Tongue (tissue), 2 donors: ENCODE results near the gene PCSK5. TPM values are rescaled to one million over a fixed set of nuclear protein-coding genes. Genes with fewer than 3 reads are reported as not detected.
A peak's percentile ranks its signal among the peaks of the same experiment; 100 is the strongest.
"Not testable (repeated sequence)": the region's sequence is repeated elsewhere in the genome, so short reads cannot be mapped to it uniquely, and the experiment has no call there.

ENCODE experiments used
- DNase-seq: peaks from one replicate; pipeline ENCODE4 v3.0.0-alpha.2; 2015
- total RNA-seq: library from RNA; depleted of rRNA; stranded (reverse); fragments of >200 nt; gene quantifications from one replicate; pipeline ENCODE4 v1.2.3, GENCODE V29; 2014

The PCSK5 gene
- total RNA-seq, 1 donor from 2014 or later: 35.1 TPM

DNA sequence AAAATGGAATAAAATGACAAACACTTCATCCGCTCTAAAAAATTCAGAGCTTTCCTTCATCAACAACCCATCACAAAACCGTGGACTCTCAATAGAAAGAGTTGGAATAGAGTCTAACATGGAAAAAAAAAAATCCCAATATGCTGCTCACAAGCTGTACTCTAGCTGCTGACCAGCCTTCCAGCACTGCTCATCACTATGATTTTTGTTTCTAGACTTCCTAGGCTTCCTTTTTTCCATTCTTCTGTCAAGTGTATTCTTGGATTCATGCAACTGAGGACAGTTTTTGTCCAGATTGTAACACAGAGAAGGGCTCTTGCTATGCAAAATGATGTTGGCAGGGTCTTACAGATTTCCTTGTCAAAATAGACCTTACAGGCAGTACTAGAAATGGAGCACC is 469.3 kb downstream of the PCSK5 start:
- no peak for DNase-seq

DNA sequence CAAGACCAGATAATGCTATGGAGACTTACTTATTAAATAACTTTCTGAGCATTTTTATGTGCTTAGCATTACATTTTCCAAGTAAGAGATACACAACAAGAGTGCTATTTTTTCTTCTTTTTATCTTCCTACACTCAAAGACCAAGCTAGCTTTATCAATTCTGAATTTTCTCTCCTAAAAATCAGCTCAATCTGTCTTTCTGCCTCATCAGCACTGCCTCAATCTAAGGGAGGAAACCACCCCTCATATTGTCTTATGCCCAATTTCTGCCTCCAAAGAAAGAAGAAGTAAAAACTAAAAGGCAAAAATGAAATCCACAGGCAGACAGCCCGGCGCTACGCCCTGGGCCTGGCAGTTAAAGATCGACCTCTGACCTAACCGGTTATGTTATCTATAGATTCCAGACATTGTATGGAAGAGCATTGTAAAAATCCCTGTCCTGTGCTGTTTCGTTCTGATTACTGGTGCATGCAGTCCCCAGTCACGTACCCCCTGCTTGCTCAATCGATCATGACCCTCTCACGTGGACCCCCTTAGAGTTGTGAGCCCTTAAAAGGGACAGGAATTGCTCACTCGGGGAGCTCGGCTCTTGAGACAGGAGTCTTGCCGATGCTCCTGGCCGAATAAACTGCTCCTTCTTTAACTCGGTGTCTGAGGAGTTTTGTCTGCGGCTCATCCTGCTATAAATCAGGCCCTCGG is 472.0 kb downstream of the PCSK5 start:
- DNase-seq: not testable (repeated sequence)

DNA sequence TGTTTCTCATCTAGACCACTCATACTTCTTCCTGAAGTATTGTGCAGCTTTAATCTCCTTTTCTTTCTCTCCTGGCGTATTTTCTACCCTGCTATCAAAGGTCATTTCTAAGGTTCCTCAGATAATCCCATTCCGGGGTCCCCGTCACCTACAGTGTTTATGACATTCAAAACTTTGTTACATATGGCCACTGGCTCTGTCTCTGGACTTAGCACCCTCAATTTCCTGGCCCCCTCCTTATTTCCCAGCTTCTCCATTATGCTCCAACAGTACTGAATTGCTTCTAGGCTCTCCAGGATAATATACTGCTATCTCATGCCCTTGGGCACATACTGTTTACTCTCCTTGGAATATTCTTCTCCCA is 472.5 kb downstream of the PCSK5 start:
- no peak for DNase-seq

DNA sequence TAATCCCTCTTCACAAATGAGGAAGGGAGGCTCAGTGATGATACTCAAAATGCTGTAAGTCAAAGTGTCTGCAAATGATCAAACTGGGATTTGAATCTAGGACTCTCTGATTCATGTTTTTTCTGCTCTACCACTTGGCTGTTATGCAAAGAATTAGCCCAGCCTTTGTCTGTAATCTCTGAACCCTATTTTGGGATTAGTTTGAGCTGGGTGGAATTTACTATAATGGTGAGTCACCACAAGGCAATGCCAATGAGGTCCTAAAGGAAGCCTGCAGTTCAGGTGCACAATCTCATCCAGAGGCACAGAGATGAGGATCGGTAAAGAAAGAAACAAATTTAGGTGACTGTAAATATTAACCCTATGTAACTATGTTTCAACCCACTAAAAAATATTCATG is 474.6 kb downstream of the PCSK5 start:
- DNase-seq: no peak

DNA sequence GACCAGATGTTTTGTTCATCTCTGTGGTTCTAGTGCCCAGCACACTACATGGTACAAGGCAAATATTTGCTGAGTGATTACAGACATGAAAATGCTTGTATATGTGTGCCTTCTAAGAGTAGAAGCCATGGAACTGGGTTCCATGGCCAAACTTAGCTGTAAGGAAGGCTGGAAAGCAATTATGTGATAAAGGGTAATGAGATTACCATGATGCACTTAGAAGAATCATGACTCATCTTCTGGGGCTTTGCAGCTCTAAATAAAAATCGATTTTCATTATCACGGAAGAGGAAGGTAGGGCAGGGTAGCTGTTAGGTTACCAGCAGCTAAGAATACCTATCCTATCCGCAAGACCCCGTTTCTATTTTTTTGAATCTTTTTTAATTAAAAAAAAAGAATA is 475.8 kb downstream of the PCSK5 start:
- DNase-seq: no peak

DNA sequence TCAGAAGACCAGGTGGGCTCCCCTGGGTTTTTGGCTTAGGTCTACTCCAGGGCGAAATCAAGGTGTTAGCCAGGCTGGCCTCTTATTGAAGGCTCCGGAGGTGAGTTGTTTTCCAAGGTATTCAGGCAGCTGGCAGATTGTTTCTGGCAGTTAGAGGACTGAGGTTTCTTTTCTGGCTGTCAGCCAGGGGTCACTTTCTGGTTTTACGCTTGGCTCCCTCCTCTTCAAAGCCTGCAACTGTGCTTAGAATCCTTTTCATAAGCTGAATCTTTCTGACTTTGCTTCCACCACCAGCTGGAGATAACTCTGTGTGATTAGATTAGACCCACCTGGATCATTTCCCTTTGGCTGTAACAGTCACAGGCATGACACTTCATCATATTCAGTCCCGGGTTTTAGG is 479.1 kb downstream of the PCSK5 start:
- DNase-seq: peak; percentile 55

DNA sequence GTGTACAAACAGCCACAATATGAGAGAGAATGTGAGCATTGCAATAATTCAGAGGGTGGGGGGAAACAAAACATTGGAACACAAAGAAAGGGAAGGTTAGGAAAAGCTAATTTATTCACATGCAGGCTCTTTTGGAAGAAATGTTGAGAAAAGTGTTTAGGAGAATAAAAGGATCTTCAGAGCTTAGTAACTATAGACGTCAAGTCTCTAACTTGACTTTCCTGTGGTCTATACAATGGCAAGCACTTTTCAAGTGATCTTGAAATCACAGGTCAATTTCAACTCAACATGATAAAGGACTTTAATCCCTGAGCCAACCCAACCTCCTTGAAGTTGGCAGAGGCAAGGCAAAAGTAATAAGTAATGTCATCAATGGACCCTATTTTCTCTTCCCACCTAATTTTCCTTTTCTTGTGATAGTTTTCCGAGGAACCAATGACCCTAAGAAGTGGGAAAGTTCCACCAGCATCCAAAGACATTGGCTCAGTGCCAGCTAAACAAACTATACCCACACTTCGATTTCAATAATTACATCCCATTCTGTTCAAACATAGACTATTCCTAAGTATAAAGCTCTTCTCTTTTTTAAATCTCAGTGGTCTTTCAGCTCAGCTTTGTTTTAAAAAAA is 480.0 kb downstream of the PCSK5 start:
- no peak for DNase-seq

DNA sequence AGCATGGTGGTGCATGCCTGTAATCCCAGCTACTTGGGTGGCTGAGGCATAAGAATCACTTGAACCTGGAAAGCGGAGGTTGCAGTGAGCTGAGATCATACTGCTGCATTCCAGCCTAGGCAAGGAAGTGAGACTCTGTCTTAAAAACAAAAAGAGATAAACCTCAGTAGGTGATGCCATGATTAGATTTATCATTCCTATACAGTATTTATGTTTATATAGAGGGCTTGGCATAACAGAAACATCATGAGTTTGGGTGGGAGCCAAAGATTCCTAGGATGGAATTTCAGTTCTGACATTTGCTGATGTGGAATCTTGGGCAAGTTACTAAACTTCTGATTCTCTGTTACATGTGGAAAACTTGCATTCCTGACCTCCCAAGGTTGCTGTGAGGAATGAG is 481.4 kb downstream of the PCSK5 start:
- no peak for DNase-seq

DNA sequence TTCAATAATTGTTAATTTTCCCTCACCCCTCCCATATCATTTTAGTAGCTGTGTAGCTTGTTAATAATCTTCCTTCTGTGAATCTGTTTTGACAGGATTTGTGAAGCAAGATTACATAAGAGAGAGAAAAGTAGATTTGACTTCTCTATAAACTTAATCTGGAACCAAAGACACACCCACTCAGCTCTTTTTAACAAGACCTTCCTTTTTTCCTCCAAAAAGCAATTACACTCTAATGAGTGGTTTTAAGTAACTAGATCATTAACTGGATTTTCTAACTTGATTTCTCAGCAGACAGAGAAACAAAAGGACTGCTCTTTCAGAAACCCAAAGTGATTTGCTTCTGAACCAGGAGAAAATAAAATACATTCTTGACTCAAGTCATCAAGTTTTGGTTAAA is 481.9 kb downstream of the PCSK5 start:
- no peak for DNase-seq

DNA sequence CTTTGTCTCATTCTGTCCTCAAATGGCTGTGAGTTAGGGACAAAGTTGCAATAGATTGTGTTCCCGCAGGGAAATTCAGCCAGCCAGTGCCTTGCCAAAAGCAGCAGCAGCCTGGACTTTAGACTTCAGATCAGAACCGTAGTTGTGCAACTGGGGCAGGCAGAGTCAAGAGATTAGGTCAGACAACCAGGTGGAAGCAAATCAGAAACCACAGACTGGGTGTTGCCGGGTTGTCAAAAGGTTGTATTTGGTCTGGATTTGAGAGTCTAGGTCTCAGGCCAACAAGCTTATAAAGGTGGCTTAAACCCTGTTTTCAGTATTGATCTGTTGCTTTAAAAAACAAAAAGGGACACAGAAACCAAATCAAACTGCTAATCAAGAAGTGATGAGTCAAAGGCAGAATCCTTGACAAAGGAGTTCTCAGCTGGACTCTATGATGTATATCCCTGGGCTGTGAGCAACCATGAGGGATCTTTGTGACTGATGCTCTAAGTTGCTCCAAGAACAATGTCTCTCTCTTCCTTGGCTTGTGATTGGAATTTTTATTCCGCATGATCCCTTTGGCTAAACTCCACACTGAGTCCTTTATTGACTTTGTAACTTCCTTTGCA is 482.8 kb downstream of the PCSK5 start:
- peak; percentile 81 for DNase-seq

DNA sequence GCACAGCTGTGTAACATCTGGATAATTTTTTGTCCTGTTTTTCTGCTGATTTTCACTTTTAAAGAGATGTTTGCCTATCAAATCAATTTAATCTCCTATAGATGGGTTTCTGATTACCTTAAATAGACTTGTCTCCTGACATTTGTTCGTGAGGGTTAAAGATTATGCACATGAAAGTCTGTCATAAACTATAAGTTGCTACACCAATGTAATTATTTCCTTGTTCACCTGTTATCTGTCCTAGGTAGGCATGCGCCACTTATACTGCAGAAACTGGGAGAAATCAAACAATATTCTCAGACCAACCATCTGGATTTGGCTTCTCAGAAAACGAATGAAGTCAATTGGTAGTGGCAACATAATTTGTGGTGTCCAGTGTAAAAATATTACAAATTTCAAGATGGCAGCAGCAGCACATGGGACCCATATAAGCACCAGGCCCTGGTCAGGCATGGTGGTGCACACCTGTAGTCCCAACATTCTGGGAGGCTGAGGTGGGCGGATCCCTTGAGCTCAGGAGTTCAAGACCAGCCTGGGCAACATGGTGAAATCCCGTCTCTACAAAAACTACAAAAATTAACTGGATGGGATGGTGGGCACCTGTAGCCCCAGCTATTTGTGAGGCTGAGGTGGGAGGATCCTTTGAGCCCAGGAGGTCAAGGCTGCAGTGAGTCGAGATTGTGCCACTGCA is 483.5 kb downstream of the PCSK5 start:
- DNase-seq: no peak

DNA sequence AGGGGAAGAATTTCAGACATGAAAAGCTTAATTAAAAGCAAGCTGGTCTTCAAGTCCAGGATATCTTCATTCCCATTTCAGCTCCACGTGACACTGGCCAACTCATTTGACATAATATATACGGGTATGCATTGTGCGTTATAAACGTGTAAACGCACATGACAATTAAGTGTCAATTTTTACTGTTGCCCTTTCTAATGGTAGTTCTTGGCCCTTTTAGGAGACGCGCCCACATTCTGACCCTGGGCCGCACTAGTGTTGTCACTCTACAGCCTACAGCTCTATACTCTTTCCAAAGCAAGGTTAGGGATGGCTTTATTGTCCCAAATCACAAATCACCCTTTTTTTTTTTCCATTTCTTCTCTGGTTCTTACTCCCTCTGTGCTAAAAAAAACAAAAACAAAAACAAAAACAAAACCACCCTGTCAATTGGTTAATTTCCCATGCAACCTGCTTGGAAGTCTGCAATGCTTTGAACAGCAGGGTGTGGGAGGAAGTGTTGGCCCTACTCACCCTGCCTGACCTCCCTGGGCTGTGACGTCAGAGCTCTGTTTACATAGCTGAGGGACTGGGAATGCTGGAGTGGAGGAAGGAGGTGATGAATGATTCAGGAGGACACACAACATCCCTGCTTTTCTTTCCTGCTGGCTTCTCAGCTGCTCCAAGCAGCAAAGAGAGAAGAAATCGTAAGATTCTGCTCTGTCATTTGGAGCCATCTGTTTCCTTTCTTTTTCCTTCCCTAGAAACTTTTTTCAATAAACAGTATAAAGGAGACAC is 484.5 kb downstream of the PCSK5 start:
- DNase-seq: peak; percentile 51

DNA sequence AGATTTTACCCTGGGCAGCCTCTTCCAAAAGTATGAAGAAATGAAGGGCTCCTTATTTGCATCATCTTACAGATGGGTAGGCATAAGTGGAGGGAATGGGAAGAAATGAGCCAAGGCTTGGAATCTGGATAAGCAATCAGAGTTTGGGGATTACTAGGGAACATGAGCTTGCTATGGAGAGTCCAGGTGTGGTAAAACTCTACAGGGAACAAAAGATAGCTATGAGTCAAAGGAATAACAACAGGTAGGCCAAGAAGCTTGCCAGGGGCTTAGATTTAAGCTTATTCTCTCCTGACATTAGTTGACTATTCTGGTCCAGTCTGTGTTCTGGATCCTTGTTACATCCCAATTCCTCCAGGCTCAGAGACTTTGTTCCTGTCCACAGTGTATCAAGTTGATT is 487.3 kb downstream of the PCSK5 start:
- no peak for DNase-seq

DNA sequence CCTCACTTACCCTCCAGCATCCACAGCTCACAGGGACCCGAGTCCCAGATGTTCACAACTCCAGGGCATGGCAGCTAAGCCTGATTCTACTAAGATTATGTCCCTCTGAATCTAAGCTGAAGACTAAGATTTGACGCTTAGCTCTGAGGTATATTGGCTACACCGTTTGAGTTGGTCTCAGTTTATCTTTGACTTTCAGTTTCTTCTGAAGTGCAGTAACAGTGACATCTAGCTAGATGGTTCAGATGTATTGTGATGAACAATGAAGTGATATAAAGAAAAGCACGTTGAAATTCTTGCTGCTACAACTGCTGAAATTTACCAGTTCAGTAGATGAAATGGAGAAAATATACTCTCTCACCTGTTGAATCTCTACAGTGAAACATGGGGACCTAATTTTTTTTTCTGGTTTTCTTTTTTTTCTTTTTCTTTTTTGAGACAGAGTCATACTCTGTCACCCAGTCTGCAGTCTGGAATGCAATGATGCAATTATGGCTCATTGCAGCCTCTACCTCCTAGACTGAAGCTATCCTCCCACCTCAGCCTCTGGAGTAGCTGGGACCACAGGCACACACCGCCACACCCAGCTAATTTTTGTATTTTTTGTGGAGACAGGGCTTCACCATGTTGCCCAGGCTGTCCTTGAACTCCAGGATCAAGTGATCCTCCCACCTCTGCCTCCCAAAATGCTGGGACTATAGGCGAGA is 488.0 kb downstream of the PCSK5 start:
- DNase-seq: no peak

DNA sequence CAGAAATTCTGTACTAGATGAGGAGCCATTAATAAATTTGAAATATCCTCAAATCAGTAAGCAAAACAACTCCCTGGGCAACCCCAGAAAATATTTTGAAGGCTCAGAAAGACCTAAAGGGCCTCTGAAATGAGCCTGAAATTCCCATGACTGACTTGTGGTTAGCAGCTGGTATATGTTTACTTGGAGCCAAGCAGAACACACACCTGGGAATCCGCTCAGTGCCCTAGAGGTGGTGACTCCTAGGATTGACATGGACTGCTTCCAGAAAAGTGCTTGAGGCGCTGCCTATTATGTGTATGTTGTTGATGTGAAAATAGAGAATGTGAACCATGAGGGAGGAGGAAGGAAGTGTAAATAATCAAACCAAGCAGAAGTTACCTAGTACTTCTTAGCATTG is 489.0 kb downstream of the PCSK5 start:
- DNase-seq: no peak

DNA sequence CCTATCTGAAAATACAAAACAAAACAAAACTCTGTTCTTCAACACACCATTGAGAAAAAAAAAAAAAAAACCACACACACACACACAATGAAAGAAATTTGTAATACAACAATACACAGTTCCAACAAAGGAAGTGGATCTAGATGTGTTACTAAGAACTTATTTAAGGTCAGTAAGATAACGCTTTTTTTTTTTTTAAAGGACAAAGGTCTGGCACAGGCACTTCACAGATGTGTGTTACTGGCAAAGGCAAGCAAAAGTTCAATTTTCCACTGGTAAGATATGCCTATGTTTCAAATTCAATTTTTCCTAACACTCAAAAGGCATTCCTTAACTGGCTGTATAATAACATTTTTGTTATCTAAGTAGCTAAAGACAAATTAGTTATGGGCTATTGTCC is 500.2 kb downstream of the PCSK5 start:
- DNase-seq: no peak

DNA sequence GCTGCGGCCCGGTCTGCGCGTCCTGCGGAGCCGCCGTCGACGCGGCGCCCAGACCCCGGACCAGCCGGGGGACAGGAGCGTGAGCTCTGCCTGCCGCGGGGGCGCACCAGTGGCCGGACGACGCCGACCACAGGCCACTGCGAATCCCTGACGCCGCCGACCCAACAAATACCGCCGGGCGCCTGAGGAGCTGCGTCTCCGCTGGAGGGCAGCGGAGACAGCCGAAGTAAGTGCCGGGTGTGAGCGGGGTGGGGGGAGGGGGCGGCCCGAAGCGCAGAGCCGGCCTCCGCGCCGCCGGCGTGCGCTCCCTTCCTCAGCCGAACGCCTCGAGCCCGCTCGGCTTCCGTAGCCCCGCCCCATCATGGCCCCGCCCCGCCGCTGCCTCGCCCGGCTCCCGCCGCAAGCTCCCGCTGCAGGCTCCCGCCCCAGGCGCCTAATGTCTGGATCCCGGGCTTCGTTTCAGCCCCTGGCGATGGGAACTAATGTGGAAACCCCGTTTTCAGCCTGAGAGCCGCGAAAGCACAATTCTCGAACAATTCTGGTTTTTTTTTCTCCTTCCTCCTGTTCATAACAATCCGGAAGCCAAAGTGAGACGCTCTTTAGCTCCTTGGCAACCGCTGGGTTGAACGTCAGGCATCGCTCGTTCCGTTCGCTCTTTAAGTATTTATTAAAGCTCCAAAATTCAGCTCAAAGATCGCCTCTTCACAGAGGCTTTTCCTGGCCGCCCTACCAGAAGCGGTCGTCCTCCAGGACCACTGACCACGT is 503.9 kb downstream of the PCSK5 start, which contains the start of gene RFK:
RFK (minus strand) TSS at position 232 of the 765 bp plus-strand sequence. CDS start 255 bp downstream, outside the sequence.
- DNase-seq: peak; percentile 96

DNA sequence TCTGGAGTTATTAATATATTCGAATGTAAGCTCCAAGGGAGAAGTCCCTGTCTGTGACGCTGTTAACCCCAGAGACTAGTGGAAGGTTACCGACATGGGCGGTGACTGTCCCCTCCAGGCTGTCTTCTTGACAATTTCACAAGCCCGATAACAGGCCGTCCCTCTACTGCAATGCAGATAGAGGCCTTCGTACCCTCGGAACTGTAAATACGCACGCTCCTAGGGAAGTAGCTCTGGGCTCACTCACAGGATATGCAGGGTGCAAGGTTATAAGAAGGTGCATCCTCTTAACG is 504.4 kb downstream of the PCSK5 start:
- no peak for DNase-seq

DNA sequence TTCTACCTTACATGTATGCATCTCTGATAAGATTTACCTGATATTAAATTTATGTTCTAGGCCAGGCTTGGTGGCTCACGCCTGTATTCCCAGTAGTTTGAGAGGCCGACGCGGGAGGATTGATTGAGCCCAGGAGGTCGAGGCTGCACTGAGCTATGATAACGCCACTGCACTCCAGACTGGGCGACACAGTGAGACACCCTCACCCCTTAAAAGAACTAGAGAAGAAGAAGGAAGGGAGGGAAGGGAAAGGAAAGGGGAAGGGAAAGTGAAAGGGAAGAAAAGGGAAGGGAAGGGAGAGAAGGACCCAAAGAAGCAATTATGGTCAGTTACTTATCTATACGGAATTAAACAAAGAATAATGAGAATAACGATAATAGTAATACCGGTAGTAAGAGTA is 504.9 kb downstream of the PCSK5 start:
- no peak for DNase-seq

DNA sequence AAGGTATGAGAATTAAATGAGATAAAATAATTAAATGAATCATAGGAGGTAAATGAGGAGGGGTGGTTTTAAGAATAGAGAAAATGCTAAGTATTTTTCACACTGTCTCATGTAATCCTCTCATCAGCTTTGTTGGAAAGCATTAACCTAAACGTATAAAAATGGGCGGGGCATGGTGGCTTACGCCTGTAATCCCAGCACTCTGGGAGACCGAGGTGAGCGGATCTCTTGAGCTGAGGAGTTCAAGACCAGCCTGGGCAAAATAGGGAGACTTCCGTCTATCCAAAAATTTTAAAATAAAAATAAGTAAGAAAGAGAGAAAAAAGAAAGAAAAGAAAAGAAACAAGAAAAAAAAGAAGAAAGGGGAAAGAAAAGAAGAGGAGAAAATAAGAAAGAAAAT is 505.7 kb downstream of the PCSK5 start:
- no peak for DNase-seq

DNA sequence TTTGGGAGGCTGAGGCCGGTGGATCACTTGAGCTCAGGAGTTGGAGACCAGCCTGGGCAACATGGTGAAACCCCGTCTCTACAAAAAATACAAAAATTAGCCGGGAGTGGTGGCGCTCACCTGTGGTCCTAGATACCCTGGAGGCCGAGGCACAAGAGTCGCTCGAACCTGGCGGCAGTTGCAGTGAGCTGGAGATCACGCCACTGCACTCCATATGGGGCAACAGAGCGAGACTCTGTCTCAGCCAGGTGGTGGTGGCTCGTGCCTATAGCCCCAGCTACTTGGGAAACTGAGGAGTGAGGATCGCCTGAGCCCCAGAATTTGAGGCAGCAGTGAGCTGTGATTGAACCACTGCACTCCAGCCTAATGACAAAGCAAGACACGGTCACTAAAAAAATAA is 506.1 kb downstream of the PCSK5 start:
- no peak for DNase-seq
